GM18873 (cell line): ENCODE measurements around the gene OR2AE1.

ENCODE experiments used
- ATAC-seq: cut with Tn5 transposase; IDR thresholded peaks from one replicate; pipeline ENCODE4 v1.9.1; 2021; ENCODE audit warnings: mild to moderate bottlenecking, moderate library complexity, moderate number of reproducible peaks; ENCODE audit not compliant: unreplicated experiment, low FRiP score

OR2AE1 gene

GRCh38 chr7:99860281-99861127 is 16.3 kb downstream of the OR2AE1 start:
- ATAC-seq: no peak

- ATAC-seq: no peak
These were observed 21.6 kb downstream of the OR2AE1 start for GRCh38 chr7:99855236-99855635.

DNA sequence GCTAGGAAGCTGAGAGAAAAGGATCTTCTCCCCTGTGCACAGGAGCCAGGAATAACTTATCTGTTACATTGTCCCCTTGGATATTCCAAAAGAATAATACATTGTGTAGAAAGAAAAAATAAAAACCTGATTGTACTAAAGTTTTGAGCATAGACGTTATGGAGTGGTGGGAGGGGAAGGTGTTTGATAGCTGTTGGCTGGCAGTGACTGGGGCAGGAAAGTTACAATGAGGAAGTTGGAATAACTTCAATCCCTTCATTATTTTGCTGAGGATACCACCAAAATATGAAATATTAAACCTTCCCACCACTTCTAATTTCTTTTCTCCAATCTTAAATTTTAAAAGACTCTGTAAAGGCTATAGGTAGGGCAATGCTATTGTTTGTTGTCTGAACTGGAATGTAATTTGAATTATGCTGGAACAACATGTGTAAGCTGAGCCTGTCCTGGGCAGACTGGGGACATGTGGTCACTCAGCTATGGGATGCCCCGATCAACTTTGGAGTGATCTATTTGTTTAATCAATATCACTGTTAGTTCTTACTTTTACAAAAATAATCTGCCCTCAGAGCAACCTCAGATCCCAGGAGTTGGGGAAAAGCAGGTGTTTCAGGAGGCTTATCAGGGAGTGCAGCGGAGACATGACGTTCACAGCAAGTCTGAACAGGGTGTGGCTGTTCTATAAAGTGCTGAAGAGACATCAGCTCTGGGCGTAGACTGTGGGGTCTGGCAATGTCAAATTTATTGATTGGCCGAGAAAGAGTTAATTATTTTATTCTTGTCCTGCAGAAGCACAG is 28.2 kb downstream of the OR2AE1 start:
- ATAC-seq: no peak

GRCh38 chr7:99844328-99844727 is 32.5 kb downstream of the OR2AE1 start:
- ATAC-seq: no peak

DNA sequence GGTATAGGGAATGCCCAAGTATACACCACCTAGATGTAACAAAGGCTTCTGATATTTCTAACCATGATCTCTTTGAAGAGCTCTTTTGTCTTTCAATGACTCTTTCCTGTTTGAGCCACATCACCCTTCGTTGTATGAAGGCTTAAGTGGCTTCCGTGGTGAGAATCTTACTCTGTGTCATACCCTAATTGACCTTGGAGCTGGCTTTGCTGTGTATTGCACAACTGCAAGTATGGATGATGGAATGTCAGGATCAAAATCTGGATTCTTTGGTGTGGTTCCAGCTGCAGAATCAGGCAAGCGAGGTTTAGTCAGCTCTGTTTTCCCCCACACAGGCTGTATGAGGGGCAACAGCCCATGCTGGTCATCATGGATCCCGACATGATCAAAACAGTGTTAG is 33.0 kb downstream of the OR2AE1 start:
- ATAC-seq: no peak

- no peak for ATAC-seq
These were observed 33.9 kb downstream of the OR2AE1 start for GRCh38 chr7:99842926-99843325.

DNA sequence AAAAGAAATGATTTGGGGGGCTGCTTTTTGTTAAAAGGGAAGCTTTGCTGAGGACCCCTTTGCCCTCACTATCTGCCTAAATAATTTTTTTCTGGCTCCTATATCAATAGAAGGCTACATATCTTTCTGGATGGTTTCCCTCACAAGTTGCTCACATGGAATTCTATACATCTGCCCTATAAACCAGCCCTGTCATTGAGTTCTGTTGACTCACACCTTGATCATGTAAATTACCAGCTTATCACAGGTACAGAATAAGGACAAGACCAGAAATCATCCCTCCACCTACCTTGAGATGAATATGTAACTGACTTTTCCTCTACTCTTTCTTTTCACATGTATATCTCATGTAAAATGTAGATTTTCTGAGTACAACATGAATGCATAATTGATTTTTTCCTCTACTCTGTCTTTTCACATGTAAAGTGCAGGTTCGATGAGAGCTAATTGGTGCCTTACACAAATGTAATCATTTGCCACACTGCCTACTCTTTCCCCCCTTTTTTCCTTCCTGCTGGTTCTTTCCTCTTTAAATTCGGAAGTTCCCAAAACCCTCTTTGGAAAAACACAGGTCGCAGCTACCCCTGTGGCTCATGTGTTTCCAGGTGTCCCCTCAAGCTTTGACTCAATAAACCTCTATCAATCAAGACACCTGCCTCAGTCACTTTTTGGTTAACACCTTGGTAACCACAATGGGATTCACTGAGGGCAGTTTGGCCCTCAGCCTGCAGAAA is 36.5 kb downstream of the OR2AE1 start:
- no peak for ATAC-seq

DNA sequence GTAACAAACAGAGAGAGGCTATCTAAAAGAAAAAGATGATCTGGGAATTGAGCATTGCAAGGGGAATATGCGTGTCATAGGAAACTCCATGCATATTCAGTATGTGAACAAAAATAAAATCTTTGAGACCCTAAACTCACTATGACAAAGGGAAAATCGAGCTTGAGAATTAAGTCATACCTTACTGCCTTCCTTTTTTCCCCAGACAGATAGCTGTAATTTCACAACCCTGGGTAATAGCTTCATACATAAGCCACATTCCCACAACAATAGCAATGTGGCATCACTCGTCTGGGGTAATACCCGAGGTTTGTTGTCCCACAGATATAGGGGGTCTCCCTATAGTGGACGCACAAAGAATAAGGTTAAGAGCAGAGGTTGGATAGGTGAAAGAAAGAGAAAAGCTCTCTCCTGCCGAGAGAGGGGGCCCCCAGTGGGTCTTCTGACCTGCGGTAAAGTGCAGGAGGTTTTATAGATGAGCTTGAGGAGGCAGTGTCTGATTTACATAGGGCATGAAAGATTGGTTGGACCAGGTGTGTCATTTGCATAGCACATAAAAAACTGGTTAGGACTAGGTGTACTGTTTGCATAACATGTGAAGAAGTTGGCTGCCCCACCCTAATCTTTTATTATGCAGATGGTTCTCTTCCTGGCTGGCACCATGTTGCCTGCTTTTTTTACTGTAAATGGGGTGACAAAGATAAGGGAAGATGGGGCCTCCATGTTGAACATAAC is 37.4 kb downstream of the OR2AE1 start:
- ATAC-seq: no peak

- ATAC-seq: no peak
These were observed 39.0 kb downstream of the OR2AE1 start for GRCh38 chr7:99837649-99838361.

DNA sequence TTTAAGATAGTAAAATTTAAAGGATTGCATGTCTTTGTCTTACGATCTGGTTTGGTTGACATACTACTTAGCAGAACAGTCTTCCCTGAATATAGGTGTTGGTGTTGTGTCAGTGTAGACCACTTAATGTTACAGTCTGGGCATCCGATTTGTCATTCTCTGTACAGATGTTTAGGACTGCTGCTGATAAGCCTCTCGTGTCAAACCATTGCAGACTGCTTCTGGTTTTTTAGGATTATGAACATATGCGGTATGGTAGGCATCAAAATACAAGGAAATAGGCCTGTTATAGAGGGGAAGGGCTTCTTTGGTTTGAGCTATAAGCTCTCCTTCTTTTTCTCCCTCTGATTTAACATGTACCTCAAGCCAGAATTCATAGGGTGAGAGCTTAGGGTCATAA is 41.6 kb downstream of the OR2AE1 start:
- no peak for ATAC-seq

- ATAC-seq: no peak
These were observed 42.5 kb downstream of the OR2AE1 start for GRCh38 chr7:99834382-99834781.

DNA sequence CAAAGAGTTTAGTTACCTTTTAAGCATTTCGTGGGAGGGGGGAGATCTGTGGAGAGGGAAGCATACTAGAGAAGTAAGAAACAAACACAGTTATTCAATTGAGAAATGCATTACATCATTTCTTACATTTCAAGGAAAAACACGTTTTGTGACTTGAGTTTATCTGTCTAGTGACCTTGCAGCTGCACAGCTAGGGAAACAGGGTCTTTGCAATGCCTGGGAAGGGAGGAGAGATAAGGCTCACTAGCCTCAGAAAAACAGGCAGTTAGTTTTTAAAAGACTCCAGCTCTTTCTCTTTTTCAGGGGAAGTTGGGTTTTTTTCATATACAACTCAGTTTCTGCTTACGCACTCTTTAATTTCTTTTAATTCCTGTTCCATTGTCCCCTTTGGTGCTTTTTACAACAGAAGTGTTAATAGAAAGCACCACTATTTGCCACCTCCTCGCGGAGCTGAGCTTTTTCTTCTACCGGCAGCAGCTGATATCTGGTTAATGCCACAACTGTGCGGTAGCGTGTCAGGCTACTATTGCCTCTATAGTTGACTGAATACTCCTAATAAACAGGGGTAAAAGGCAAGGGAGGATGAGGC is 43.5 kb downstream of the OR2AE1 start:
- ATAC-seq: no peak

DNA sequence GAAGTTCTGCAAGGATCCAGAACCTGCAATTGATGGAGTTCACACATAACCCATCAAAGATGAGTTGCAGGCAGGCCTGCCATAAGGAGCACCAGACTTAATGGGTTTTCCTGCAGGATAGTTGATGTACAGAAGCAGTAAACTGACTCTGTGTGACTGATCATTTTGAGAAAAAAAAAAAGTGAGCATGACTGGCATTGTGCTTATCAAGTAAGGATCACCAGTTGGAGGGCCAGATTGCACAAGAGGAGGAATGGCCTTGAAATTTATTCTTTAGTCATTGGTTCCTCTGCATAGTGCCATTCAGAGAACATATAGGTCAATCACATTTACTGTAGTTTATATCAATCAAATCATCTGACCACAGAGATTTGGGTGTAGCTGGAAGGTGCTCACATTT is 45.2 kb downstream of the OR2AE1 start:
- no peak for ATAC-seq

DNA sequence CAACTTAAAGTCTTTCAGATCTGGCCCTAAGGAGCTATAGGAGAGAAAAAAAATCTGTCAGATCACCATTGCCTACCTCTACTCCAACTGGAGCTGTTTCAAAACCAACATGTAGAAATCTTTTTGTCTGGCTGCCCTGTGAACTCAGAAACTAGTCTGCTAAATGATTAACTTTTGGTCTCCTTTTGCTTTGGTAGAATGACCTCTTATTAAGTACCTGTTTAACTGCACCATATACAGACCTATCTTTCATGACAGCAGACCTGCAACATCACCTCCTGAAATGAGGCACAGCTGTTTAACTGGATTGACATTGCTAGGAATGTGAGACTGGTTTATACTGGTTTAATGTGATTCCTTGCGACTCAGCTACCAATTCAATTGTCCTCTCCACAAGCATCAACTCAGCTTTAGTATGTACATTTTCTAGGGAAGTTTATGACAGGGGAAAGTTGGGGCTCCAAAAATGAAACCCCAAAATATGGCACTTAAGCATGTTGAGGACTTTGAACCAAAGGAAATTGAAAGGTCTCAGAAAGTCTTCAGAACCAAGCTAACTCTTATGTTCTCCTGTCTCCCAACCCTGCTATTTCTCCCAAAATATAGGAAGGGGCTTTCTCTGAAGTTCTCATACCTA is 47.2 kb downstream of the OR2AE1 start:
- no peak for ATAC-seq

DNA sequence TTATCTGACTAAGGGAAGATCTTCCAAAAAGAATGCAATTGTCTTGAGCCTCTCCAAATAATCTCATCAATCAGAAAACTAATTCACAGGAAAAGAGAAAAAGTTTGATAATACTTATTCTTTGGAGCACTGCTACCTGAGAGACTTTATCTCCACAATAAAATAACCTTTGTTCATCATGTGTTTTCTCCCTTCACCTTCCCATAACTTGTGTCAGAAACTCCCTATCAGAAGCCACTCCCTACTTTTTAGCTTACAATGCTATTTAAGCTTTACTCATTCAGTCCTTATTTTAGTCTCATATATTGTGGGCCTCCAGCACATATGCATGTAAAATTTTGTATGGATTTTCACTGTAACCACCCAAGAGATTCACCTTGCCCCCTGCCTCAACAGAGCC is 48.0 kb downstream of the OR2AE1 start:
- no peak for ATAC-seq

- no peak for ATAC-seq
These were observed 49.6 kb downstream of the OR2AE1 start for GRCh38 chr7:99827040-99827778.
